Mucosa of descending colon (tissue), 3 donors: ENCODE data around the gene DGKB. TPM values are rescaled to one million over a fixed set of nuclear protein-coding genes. Genes with fewer than 3 reads are reported as not detected.

Source experiments
- ATAC-seq: fragments of 200-7000 bp; cut with Tn5 transposase; one replicate; pipeline ENCODE4 v1.9.1; 2020; ENCODE audit warnings: mild to moderate bottlenecking, moderate library complexity
- DNase-seq, 3 donors: peaks; one replicate each; pipeline ENCODE4 v3.0.0-alpha.2; 2020
- H3K36me3 ChIP-seq: fragments of 200-600 bp; one replicate; pipeline ENCODE4 v1.8.0; 2021; ENCODE audit warnings: low read depth, mild to moderate bottlenecking
- H3K4me1 ChIP-seq: fragments of 200-600 bp; one replicate; pipeline ENCODE4 v1.8.0; 2021; ENCODE audit warnings: low read depth, mild to moderate bottlenecking
- H3K4me3 ChIP-seq: fragments of 200-600 bp; one replicate; pipeline ENCODE4 v1.8.0; 2021; ENCODE audit warnings: mild to moderate bottlenecking
- H3K9me3 ChIP-seq: fragments of 200-600 bp; one replicate; pipeline ENCODE4 v1.8.0; 2021; ENCODE audit warnings: mild to moderate bottlenecking
- intact Hi-C, 2 donors: fragments of 100-400 bp; cut with DNase I in 1 of 2; cut with micrococcal nuclease in 1 of 2; formaldehyde crosslinking; loops; one replicate each; pipeline versions ENCODE4 v1.11.0 to v1.11.1; 2022; cut with DNase I, micrococcal nuclease
- total RNA-seq, 3 donors: library from RNA; stranded (reverse); fragmentation: NEBNext Ultra II Directional in 2 of 3; extraction: Animal tissue kit (Norgen Biotek cat#: 25700) in 2 of 3; gene quantifications; one replicate each; pipeline versions ENCODE4 v1.2.1 to v1.2.4, GENCODE V29; 2021 to 2023
- TF ChIP-seq, protein P1 (sequence below): fragments of 200-600 bp; IDR thresholded peaks from one replicate; pipeline ENCODE4 v1.8.0; 2022; ENCODE audit warnings: antibody characterized with exemption, mild to moderate bottlenecking
- donor health status: DM: no; HTN: no; CAD: no; lungs with moderate emphysema.
- donor health status: DM: no; HTN: no; CAD: no.
- donor health status: DM: no; HTN: yes; CAD: no.

Gene DGKB
- total RNA-seq, 3 donors from 2014 or later: 0.19 to 5.6 (median 0.78) TPM

DNA sequence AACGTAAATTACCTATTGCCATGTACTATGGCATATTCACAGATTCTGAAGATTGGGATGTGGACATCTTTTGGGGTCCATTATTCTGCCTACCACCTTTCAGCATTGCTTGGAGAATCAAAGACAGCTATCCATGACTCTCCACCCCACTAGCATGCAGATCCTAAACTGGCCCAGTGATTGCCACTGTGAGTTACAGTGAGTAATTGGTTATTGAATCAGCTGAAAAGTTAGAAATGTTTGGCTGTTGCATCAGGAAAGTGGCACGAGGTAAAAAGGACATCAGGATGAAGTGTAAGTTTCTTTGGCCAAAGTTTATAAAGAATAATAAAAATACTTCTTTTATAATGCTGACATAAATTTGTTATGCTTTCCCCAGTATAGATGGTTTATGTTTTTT lies 764.9 kb downstream of the DGKB start:
- Histone ChIP-seq H3K36me3 (no peaks in the 10 kb centered on the region), H3K4me3 (no peak overlapping the region), H3K4me1 (no peaks in the 10 kb centered on the region), H3K9me3 (no peaks in the 10 kb centered on the region)
- ATAC-seq (no peak), DNase-seq (no peak)
- intact Hi-C loops: no loop called here
- TF ChIP-seq, protein P1, sequence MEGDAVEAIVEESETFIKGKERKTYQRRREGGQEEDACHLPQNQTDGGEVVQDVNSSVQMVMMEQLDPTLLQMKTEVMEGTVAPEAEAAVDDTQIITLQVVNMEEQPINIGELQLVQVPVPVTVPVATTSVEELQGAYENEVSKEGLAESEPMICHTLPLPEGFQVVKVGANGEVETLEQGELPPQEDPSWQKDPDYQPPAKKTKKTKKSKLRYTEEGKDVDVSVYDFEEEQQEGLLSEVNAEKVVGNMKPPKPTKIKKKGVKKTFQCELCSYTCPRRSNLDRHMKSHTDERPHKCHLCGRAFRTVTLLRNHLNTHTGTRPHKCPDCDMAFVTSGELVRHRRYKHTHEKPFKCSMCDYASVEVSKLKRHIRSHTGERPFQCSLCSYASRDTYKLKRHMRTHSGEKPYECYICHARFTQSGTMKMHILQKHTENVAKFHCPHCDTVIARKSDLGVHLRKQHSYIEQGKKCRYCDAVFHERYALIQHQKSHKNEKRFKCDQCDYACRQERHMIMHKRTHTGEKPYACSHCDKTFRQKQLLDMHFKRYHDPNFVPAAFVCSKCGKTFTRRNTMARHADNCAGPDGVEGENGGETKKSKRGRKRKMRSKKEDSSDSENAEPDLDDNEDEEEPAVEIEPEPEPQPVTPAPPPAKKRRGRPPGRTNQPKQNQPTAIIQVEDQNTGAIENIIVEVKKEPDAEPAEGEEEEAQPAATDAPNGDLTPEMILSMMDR: no peak

DNA sequence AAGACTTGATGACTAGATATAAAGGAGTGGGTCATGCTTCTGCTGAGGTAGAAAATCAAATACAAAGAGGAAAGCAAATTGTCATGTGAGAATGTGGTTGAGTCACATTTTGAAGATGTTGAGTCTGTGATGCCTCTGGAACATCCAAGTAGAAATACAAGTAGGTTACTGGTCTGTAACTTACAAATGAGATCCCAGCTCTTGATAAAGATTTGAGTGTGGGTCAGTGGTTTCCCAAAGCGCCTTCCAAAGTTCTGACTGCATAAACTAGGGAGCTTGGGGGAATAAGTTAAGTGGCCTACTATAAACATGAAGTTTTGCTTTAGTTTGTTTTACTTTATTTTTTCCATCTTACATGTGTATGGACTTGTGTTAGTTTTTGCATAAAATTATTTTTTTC lies 768.8 kb downstream of the DGKB start:
- TF ChIP-seq, protein P1: no peak
- DNase-seq (no peak), ATAC-seq (no peak)
- no peaks in the 10 kb centered on the region for H3K9me3 ChIP-seq
- no peak overlapping the region for H3K4me3 ChIP-seq
- H3K36me3 ChIP-seq: no peaks in the 10 kb centered on the region
- intact Hi-C loops: no loop called here
- no peaks in the 10 kb centered on the region for H3K4me1 ChIP-seq

GRCh38 chr7:14125998-14126397 lies 776.6 kb downstream of the DGKB start:
- no peaks in the 10 kb centered on the region for H3K9me3 ChIP-seq
- no peak overlapping the region for H3K4me3 ChIP-seq
- intact Hi-C loops: no loop called here
- DNase-seq: no peak
- no peak for ATAC-seq
- TF ChIP-seq, protein P1: no peak
- H3K36me3 ChIP-seq: no peaks in the 10 kb centered on the region
- no peaks in the 10 kb centered on the region for H3K4me1 ChIP-seq

GRCh38 chr7:14124716-14125115 lies 777.8 kb downstream of the DGKB start:
- ATAC-seq: no peak
- no peak overlapping the region for H3K4me3 ChIP-seq
- TF ChIP-seq, protein P1: no peak

DNA sequence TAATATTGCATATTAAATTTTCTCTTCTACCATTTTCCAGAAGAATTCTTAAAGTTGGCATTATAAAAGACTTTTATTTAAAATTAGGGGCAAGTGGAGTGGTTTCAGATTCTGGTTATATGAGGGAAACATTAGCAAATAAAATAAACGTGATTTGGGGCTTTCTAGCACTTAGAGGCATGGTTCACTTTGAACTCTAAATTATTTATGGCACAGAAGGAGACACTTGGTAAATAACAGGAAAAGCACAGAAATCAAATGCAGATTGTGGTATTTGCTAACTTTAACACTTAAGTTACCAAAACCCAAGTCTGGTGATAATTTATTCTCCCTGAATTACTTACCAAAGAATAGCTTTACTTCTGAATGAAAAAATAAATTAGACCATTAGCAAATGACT lies 778.6 kb downstream of the DGKB start:
- no peak overlapping the region for H3K4me3 ChIP-seq
- intact Hi-C loops: no loop called here
- H3K9me3 ChIP-seq: no peaks in the 10 kb centered on the region
- ATAC-seq (no peak), DNase-seq (no peak)
- TF ChIP-seq, protein P1: no peak
- H3K4me1 ChIP-seq: no peaks in the 10 kb centered on the region
- no peaks in the 10 kb centered on the region for H3K36me3 ChIP-seq

More at GRCh38 chr7:14124716-14125115, 777.8 kb downstream of the DGKB start:
- H3K4me1 ChIP-seq: no peaks in the 10 kb centered on the region
- H3K9me3 ChIP-seq: no peaks in the 10 kb centered on the region
- no peak for DNase-seq
- no peaks in the 10 kb centered on the region for H3K36me3 ChIP-seq
- intact Hi-C loops: no loop called here

DNA sequence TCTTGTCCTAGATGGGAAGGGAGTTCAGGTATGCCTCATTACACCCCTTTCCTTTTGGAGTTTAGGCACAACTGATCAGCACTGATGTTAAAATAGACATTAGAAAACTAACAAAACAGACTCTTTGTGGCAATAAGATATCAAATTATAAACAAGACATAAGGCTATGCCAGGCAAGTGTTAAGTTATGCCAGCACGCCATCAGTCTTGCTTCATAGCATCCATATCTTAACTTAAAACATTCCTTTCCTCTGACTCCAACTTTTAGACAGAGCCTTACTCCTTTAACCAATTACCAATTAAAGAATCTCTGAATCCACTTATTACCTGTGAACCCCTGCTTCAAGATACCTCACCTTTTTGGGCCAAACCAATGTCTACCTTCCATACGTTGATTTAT lies 786.9 kb downstream of the DGKB start:
- no peak for DNase-seq
- Histone ChIP-seq H3K4me3 (no peak overlapping the region), H3K36me3 (no peaks in the 10 kb centered on the region), H3K4me1 (no peaks in the 10 kb centered on the region), H3K9me3 (no peaks in the 10 kb centered on the region)
- intact Hi-C loops: no loop called here
- TF ChIP-seq, protein P1: no peak
- ATAC-seq: no peak
